DOHH2 (cell line): ENCODE results near the gene MIS12.

Experiments
- H3F3A ChIP-seq: fragments of 200-600 bp; sonication (generic), shearing (Covaris generic); 2 replicates; pipeline ENCODE4 v1.6.0; 2016; ENCODE audit warnings: antibody characterized with exemption, mild to moderate bottlenecking; ENCODE audit not compliant: control insufficient read depth, insufficient read depth
- H3K27ac ChIP-seq: fragments of 200-600 bp; sonication (generic); 2 replicates; pipeline ENCODE4 v1.5.1; 2014; ENCODE audit warnings: low read depth, mild to moderate bottlenecking, low read length, moderate library complexity
- H3K27me3 ChIP-seq: fragments of 200-600 bp; sonication (generic); 2 replicates; pipeline ENCODE4 v1.6.1; 2014; ENCODE audit warnings: mild to moderate bottlenecking, low read length, mixed read lengths; ENCODE audit not compliant: control insufficient read depth
- H3K36me3 ChIP-seq: fragments of 200-600 bp; sonication (generic); 2 replicates; pipeline ENCODE4 v1.6.1; 2014; ENCODE audit warnings: mild to moderate bottlenecking, low read length, moderate library complexity, mixed read lengths; ENCODE audit not compliant: control insufficient read depth
- H3K4me1 ChIP-seq: fragments of 200-600 bp; sonication (generic); 2 replicates; pipeline ENCODE4 v1.6.1; 2014; ENCODE audit warnings: mild to moderate bottlenecking, low read length, mixed read lengths; ENCODE audit not compliant: control insufficient read depth
- H3K4me2 ChIP-seq: fragments of 200-600 bp; sonication (generic); 2 replicates; pipeline ENCODE4 v1.6.0; 2014; ENCODE audit warnings: mild to moderate bottlenecking, low read length, moderate library complexity
- H3K4me3 ChIP-seq: fragments of 200-600 bp; sonication (generic); 2 replicates; pipeline ENCODE4 v1.5.1; 2014; ENCODE audit warnings: mild to moderate bottlenecking, low read length, mixed read lengths
- H3K79me2 ChIP-seq: fragments of 200-600 bp; sonication (generic); 2 replicates; pipeline ENCODE4 v1.6.1; 2014; ENCODE audit warnings: mild to moderate bottlenecking, low read length, mixed read lengths; ENCODE audit not compliant: control insufficient read depth
- H3K9me2 ChIP-seq: fragments of 200-600 bp; sonication (generic); replicated peaks from 2 replicates; pipeline ENCODE4 v1.6.1; 2014; ENCODE audit warnings: mild to moderate bottlenecking, low read length, mixed read lengths; ENCODE audit not compliant: control insufficient read depth
- H3K9me3 ChIP-seq: fragments of 200-600 bp; sonication (generic); 2 replicates; pipeline ENCODE4 v1.6.1; 2014; ENCODE audit warnings: antibody characterized with exemption, low read length, mixed read lengths; ENCODE audit not compliant: control insufficient read depth, insufficient read depth
- H4K20me1 ChIP-seq: fragments of 200-600 bp; sonication (generic); 2 replicates; pipeline ENCODE4 v1.6.0; 2014; ENCODE audit warnings: low read depth, mild to moderate bottlenecking, antibody characterized with exemption, low read length, moderate library complexity; ENCODE audit not compliant: control insufficient read depth, insufficient read depth
- CTCF ChIP-seq: fragments of 200-600 bp; sonication (generic); IDR thresholded peaks from one replicate; pipeline ENCODE4 v1.5.1; 2014; ENCODE audit warnings: antibody characterized with exemption, mild to moderate bottlenecking, low read depth, low read length; ENCODE audit not compliant: poor library complexity, severe bottlenecking
- EZH2phosphoT487 ChIP-seq: fragments of 200-600 bp; sonication (generic); IDR thresholded peaks from 2 replicates; pipeline ENCODE4 v1.6.1; 2017; ENCODE audit warnings: borderline replicate concordance, mild to moderate bottlenecking, antibody characterized with exemption, low read length, moderate library complexity, mixed read lengths

MIS12 gene

GRCh38 chr17:5533486-5534315 is 47.3 kb downstream of the MIS12 start:
- H3K36me3 ChIP-seq = no peaks in the 10 kb centered on the region
- H3K9me3 ChIP-seq = no peaks in the 10 kb centered on the region
- no peaks in the 10 kb centered on the region for H3K79me2 ChIP-seq
- H3K4me3 ChIP-seq = no peak overlapping the region
- H3K27ac ChIP-seq = no peak overlapping the region
- no peaks in the 10 kb centered on the region for H3F3A ChIP-seq
- H3K27me3 ChIP-seq = no peaks in the 10 kb centered on the region
- H3K9me2 ChIP-seq = no peaks in the 10 kb centered on the region
- no peaks in the 10 kb centered on the region for H4K20me1 ChIP-seq
- no peak for TF ChIP-seq CTCF
- TF ChIP-seq EZH2phosphoT487 = no peak
- no peak overlapping the region for H3K4me2 ChIP-seq
- no peaks in the 10 kb centered on the region for H3K4me1 ChIP-seq

GRCh38 chr17:5535436-5535835 is 49.1 kb downstream of the MIS12 start:
- no peaks in the 10 kb centered on the region for H3K9me2 ChIP-seq
- H4K20me1 ChIP-seq = no peaks in the 10 kb centered on the region
- no peak overlapping the region for H3K27ac ChIP-seq
- no peaks in the 10 kb centered on the region for H3K9me3 ChIP-seq
- H3K4me1 ChIP-seq = no peaks in the 10 kb centered on the region
- no peaks in the 10 kb centered on the region for H3K79me2 ChIP-seq
- TF ChIP-seq EZH2phosphoT487 = no peak
- no peak for TF ChIP-seq CTCF
- no peaks in the 10 kb centered on the region for H3F3A ChIP-seq
- H3K4me3 ChIP-seq = no peak overlapping the region
- no peak overlapping the region for H3K4me2 ChIP-seq
- no peaks in the 10 kb centered on the region for H3K36me3 ChIP-seq
- no peaks in the 10 kb centered on the region for H3K27me3 ChIP-seq

GRCh38 chr17:5536866-5537650 is 50.7 kb downstream of the MIS12 start:
- TF ChIP-seq EZH2phosphoT487 (no peak), CTCF (no peak)
- no peaks in the 10 kb centered on the region for H4K20me1 ChIP-seq
- no peak overlapping the region for H3K27ac ChIP-seq
- H3K27me3 ChIP-seq = no peaks in the 10 kb centered on the region
- H3K4me1 ChIP-seq = no peaks in the 10 kb centered on the region
- H3K9me3 ChIP-seq = no peaks in the 10 kb centered on the region
- H3F3A ChIP-seq = no peaks in the 10 kb centered on the region
- H3K4me3 ChIP-seq = no peak overlapping the region
- no peaks in the 10 kb centered on the region for H3K79me2 ChIP-seq
- H3K36me3 ChIP-seq = no peaks in the 10 kb centered on the region
- no peaks in the 10 kb centered on the region for H3K9me2 ChIP-seq
- no peak overlapping the region for H3K4me2 ChIP-seq
